ENCODE results near the gene CNTFR.

The CNTFR gene

GRCh38 chr9:34520505-34521385 lies 68.8 kb downstream of the CNTFR start:
- ATAC-seq (no peak), DNase-seq (no peak)
- Mint-ChIP-seq H3K4me1 (peaks cover 24% of the 10 kb centered on the region), H3K27ac (no peak overlapping the region), H3K4me3 (no peak overlapping the region), H3K9me3 (no peaks in the 10 kb centered on the region), H3K27me3 (peaks cover 36% of the 10 kb centered on the region)

DNA sequence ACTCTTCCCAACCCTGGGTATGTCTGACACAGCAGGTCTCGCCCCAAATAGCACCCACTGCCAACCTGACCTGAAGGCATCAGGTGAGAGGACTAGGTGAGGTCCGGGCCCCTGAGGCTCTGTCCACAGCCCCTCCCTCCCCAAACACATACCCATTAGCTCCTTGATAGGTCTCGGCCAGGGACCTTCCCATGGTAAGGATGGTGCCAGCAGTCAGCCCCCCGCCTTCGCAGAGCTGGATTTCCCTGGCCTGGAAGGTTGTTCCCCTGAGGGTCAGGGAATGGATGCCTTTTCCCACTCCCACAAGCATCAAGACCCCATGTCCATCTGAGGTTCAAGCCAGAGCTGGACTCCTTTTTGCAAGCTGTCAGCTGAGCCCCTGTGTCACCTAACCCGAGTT lies 69.4 kb downstream of the CNTFR start:
- H3K27ac Mint-ChIP-seq, result no peak overlapping the region
- peaks cover 19% of the 10 kb centered on the region for H3K4me1 Mint-ChIP-seq
- peaks cover 29% of the 10 kb centered on the region for H3K27me3 Mint-ChIP-seq
- DNase-seq (no peak), ATAC-seq (no peak)
- H3K4me3 Mint-ChIP-seq, result no peak overlapping the region
- no peaks in the 10 kb centered on the region for H3K9me3 Mint-ChIP-seq

DNA sequence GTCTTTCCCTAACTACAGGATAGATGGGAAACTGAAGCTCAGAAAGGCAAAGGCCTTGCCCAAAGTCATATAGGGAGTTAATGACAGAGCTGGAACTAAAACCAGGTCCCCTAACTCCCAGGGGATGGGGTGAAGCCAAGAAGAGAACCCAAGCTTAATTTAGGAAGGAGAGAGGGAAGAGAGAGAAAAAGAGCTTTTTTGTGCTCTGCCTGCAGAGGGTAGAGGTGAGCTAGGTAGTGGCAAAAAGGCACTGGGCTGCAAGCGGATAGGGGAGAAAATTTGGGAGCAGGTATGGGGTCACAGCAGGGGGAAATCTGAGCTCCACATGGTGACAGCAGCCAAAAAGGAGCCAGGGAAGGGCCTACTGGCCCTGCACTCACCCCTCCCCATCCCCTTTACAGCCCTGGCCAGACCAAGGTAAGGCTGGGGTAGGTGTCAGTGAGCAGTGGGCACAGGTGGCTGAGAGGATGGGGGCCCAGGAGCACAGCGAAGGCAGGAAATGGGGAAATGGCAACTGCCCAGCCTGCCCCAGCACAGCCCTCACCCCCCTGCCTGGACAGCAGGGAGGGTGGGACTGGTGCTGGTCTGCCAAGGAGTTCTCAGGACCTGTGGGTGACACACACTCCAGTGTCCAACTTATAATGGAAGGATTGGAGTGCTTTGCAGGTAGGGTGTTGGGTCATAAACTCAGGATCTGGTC lies 70.1 kb downstream of the CNTFR start:
- H3K27me3 Mint-ChIP-seq, result peaks cover 23% of the 10 kb centered on the region
- H3K9me3 Mint-ChIP-seq, result no peaks in the 10 kb centered on the region
- DNase-seq, result no peak
- peak overlapping the region; percentile 3 to 5 for H3K27ac Mint-ChIP-seq
- peaks cover 13% of the 10 kb centered on the region for H3K4me1 Mint-ChIP-seq
- no peak overlapping the region for H3K4me3 Mint-ChIP-seq
- ATAC-seq, result no peak

GRCh38 chr9:34518896-34519295 lies 70.6 kb downstream of the CNTFR start:
- Mint-ChIP-seq H3K4me3 (no peak overlapping the region), H3K27me3 (peaks cover 20% of the 10 kb centered on the region), H3K9me3 (no peaks in the 10 kb centered on the region), H3K4me1 (peaks cover 7% of the 10 kb centered on the region), H3K27ac (peak overlapping the region in 1 of 2 donors; percentile 5)
- DNase-seq, result peak in 1 of 2 donors; percentile 2
- ATAC-seq, result no peak

DNA sequence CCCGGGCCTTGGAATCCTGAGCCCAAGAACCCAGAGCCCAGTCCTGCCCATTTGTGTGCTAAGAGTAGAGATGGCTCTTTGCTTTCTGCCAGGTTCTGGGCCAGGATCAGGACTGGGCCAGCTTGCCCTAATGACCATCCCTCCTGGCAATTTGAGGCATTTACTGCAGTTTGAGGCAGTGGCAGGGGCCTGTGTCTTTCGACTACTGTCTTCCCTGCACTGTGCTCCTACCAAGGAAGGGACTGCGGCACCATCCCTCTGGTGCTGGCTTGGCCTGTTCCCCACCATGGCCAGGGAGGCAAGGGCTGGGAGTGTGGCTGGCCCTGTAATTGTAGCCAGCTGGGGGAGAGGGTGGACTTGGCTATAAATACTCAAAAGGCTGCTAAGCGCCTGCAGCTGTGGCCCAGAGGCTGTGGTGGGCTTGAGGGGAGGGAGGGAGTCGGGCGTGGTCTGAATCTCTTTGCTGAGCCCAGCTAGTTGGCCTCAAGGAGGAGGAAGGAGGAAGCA lies 71.4 kb downstream of the CNTFR start:
- peak overlapping the region in 1 of 2 donors; percentile 13 for H3K27ac Mint-ChIP-seq
- peaks cover 7% of the 10 kb centered on the region for H3K4me1 Mint-ChIP-seq
- ATAC-seq, result no peak

DNA sequence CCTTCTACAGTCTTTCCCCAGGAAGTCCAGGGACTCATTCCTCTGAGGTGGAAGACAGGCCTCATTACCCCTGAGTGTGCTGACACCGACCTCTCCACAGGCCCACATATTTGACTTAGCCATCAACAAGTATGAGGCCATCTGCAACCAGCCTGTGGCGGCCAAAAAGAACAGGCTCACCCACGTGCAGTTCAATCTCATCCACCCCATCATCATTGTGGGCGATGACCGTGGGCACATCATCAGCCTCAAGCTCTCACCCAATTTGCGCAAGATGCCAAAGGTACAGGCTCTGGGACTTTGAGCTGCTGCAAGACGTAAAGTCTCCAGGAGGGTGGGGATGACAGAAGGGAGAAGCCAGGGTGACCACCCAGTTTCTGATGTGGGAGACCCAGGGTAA lies 72.3 kb downstream of the CNTFR start:
- Mint-ChIP-seq H3K4me1 (peaks cover under 1% of the 10 kb centered on the region), H3K27me3 (peaks cover 13% of the 10 kb centered on the region), H3K9me3 (no peaks in the 10 kb centered on the region), H3K4me3 (no peak overlapping the region), H3K27ac (no peak overlapping the region)
- DNase-seq (no peak), ATAC-seq (no peak)

More for the DNA sequence above, 71.4 kb downstream of the CNTFR start:
- Mint-ChIP-seq H3K4me3 (no peak overlapping the region), H3K9me3 (no peaks in the 10 kb centered on the region), H3K27me3 (peaks cover 20% of the 10 kb centered on the region)
- no peak for DNase-seq

GRCh38 chr9:34515959-34516358 lies 73.6 kb downstream of the CNTFR start:
- ATAC-seq (no peak), DNase-seq (no peak)
- H3K27me3 Mint-ChIP-seq, result peaks cover under 1% of the 10 kb centered on the region
- H3K4me1 Mint-ChIP-seq, result no peaks in the 10 kb centered on the region
- H3K4me3 Mint-ChIP-seq, result no peak overlapping the region
- H3K27ac Mint-ChIP-seq, result no peak overlapping the region
- H3K9me3 Mint-ChIP-seq, result no peaks in the 10 kb centered on the region

DNA sequence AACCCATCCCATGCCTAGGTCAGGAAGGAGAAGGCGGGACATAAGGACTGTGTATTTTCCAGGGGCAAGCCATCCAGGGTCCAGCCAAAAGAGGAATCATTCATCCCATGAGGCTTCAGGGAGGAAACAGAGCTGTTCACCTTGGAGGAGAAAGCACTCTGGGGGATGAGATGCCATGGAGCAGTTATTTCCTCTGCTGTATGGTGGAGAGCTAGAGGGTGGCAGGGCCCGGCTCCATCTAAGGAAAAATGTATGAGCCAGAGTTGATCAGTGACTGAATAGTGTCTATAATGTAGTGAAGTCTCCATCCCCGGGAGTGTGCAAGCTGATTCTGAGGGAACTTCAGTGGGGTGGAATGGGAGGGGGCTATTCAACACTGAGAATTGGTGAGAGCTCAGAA lies 74.7 kb downstream of the CNTFR start:
- no peak for DNase-seq
- no peaks in the 10 kb centered on the region for H3K9me3 Mint-ChIP-seq
- no peaks in the 10 kb centered on the region for H3K27me3 Mint-ChIP-seq
- no peak overlapping the region for H3K4me3 Mint-ChIP-seq
- H3K4me1 Mint-ChIP-seq, result no peaks in the 10 kb centered on the region
- no peak overlapping the region for H3K27ac Mint-ChIP-seq
- no peak for ATAC-seq

DNA sequence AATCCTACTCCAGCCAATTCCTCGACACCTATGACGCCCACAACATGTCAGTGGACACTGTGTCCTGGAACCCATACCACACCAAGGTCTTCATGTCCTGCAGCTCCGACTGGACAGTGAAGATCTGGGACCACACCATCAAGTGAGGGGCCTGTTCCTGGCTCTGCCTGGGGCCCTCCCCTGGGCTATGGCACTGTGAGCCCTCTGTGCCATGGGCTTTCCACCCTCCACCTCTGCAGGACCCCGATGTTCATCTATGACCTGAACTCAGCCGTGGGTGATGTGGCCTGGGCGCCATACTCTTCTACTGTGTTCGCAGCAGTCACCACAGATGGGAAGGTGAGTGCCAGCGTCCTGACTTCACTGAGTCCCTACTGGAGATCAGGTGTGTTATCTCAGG lies 75.1 kb downstream of the CNTFR start:
- no peak for DNase-seq
- H3K27me3 Mint-ChIP-seq, result no peaks in the 10 kb centered on the region
- H3K9me3 Mint-ChIP-seq, result no peaks in the 10 kb centered on the region
- no peak overlapping the region for H3K4me3 Mint-ChIP-seq
- no peak overlapping the region for H3K27ac Mint-ChIP-seq
- no peaks in the 10 kb centered on the region for H3K4me1 Mint-ChIP-seq
- ATAC-seq, result no peak

GRCh38 chr9:34513567-34514214 lies 75.8 kb downstream of the CNTFR start:
- no peaks in the 10 kb centered on the region for H3K9me3 Mint-ChIP-seq
- no peak for DNase-seq
- H3K4me3 Mint-ChIP-seq, result no peak overlapping the region
- H3K27ac Mint-ChIP-seq, result no peak overlapping the region
- H3K4me1 Mint-ChIP-seq, result no peaks in the 10 kb centered on the region
- H3K27me3 Mint-ChIP-seq, result no peaks in the 10 kb centered on the region
- no peak for ATAC-seq

GRCh38 chr9:34512131-34513078 lies 77.1 kb downstream of the CNTFR start:
- Mint-ChIP-seq H3K27ac (no peak overlapping the region), H3K9me3 (no peaks in the 10 kb centered on the region), H3K4me3 (no peak overlapping the region), H3K4me1 (no peaks in the 10 kb centered on the region), H3K27me3 (no peaks in the 10 kb centered on the region)
- no peak for DNase-seq
- no peak for ATAC-seq

DNA sequence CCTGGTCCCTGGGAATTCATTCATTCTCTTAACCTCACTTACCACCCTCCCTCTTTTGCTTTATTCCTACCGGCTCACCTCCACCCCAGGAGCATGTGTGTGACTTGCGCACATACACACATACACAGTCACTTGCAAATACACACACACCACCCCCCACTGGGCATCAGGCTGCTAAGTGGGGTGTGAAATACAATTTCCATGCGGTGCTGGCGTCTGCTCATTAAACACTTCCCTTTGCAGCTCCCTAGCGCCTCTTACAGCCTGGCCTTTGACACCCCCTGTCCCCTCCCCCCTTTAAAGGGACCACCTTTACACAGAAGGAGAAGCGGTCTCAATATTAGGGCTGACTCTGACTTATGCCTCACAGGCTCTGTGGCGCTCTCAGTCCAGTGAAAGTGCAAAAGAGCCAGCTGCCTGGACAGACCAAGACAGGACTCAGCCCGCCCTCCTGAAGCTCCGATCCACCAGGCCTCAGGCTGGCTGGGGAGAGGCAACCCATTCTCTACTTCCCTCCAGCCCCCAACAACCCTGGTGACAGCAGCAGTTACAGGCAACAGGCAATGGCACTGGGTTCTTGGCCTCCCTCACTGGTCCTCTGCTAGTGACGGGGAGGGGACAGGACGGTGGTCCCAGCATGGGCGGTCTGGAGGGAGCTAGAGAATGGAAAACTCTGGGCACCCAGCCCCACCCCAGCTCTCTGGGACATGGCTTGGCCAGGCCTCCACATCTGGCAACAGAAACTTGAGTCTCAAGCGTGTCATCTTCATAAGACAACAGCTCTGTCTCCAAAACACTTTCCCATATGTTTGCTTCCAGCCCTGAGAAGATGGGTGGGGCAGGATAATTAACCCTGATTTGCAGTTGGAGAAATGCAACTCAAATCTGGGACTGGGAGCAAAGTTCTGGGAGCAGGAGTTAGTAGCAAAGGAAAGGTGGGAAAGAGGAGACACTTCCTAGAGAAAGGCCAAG lies 78.7 kb downstream of the CNTFR start:
- DNase-seq, result no peak
- H3K27me3 Mint-ChIP-seq, result no peaks in the 10 kb centered on the region
- no peaks in the 10 kb centered on the region for H3K9me3 Mint-ChIP-seq
- ATAC-seq, result no peak
- no peaks in the 10 kb centered on the region for H3K4me1 Mint-ChIP-seq
- H3K4me3 Mint-ChIP-seq, result no peak overlapping the region
- H3K27ac Mint-ChIP-seq, result peak overlapping the region in 1 of 2 donors; percentile 90

GRCh38 chr9:34508951-34509350 lies 80.6 kb downstream of the CNTFR start:
- H3K9me3 Mint-ChIP-seq, result no peaks in the 10 kb centered on the region
- no peaks in the 10 kb centered on the region for H3K27me3 Mint-ChIP-seq
- H3K4me3 Mint-ChIP-seq, result no peak overlapping the region
- H3K4me1 Mint-ChIP-seq, result no peaks in the 10 kb centered on the region
- DNase-seq, result peak in 1 of 2 donors; percentile 2
- no peak overlapping the region for H3K27ac Mint-ChIP-seq
- no peak for ATAC-seq

- DNase-seq (no peak), ATAC-seq (no peak)
- H3K9me3 Mint-ChIP-seq, result no peaks in the 10 kb centered on the region
- H3K4me1 Mint-ChIP-seq, result no peaks in the 10 kb centered on the region
- no peak overlapping the region for H3K4me3 Mint-ChIP-seq
- H3K27me3 Mint-ChIP-seq, result no peaks in the 10 kb centered on the region
- H3K27ac Mint-ChIP-seq, result no peak overlapping the region
These were observed 81.1 kb downstream of the CNTFR start for GRCh38 chr9:34508463-34508862.
